ENCODE results near the gene EPHB1.

Gene EPHB1

DNA sequence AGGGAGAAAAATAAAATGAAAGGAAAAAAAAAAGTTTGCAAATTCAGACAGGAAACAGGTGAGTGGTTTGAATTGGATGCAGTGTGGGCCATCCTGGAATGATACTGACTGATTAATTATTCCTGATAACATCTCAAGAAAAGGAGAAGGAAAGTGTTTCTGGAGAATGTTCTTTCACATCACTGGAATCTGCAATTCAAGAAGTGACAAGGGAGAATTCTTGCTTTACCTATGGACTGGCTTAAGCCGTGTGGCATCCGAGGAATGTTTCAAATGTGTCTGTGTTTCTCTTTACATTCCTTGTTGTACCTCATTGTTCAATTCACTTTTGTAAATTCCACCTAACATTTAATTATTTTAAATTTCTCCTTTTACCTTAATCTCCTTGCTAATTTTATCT lies 465.0 kb downstream of the EPHB1 start:
- no peak for DNase-seq (ENCODE audit: low read depth)

DNA sequence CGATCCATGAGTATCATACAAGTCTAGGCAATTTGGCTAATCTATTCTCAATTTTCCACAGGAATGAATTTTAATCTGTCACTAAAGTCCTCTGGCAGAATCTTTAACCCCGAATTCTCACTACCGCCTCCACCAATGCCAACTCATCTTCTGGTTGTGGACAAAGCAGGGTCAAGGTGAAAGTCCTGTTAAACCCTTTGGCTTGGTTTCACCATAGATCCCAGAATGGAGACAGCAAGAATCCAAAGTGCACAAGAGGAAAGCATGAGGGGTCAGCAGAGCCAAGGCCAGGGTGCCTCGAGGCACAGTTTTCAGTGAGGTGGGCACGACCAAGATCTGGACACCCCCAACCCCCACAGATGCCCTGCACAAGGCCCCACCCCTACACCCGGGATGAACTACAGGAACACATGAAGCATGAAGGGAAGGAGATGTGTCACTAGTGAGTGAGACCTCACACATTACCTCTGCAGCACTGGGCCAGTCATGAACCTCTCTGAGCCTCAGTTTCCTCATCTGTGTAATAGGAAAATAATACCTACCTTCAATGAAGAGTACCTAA lies 466.2 kb downstream of the EPHB1 start:
- no peak for DNase-seq (ENCODE audit: low read depth)

DNA sequence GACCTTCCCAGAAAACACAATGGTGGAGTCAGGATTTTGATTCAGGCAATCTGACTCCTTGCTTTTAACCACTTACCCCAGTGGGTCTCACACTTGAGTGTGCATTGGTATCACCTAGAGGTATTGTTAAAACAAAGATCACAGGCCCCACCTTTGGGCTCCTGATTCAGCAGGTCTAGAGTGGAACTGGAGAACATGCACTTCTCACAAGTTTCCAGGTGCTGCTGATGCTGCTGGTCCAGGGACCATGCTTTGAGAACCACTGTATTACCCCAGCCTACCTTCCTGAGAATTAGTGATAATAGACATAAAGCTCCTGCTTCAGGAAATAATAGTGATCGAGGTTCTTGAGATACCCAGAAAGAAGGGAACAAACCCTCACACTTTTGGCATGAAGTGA lies 466.9 kb downstream of the EPHB1 start:
- no peak for DNase-seq (ENCODE audit: low read depth)

DNA sequence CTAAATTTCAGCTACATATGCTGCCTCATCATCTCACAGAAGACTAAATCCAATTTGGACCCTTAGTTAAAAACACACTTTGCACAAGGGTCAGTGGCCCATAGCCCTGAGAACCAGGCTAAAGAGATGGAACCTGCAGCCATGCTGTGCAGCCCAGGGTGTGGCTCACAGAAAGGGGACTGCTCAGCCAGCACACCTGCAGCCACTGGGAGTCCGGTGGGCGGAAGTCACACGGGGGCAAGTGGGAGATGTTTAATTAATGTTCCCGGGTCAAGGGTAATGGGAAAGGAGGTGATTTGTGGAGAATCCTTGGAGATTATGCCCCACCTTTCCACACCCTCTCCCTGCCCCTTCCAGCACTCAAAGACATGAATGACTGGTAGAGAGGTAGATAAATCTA lies 467.4 kb downstream of the EPHB1 start:
- DNase-seq (ENCODE audit: low read depth), result no peak

DNA sequence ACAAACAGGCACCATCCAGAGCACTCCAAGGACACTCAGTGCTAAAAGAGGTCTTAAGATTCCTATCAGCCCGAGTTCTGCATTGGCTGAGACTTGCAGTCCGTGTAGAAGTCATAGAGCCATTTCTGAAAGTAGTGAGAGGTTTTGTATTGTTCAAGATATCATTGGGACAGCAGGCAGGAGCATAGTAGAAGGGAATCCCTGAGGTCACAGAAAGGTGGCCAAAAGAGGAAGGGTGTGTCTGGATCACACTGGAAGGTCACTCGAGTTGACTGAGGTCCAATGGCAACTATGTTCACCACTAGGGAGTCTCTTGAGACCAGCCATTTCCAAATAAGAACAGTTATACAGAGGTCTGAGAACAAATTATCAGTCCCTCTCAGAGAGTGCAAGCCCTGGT lies 468.3 kb downstream of the EPHB1 start:
- DNase-seq (ENCODE audit: low read depth), result no peak

DNA sequence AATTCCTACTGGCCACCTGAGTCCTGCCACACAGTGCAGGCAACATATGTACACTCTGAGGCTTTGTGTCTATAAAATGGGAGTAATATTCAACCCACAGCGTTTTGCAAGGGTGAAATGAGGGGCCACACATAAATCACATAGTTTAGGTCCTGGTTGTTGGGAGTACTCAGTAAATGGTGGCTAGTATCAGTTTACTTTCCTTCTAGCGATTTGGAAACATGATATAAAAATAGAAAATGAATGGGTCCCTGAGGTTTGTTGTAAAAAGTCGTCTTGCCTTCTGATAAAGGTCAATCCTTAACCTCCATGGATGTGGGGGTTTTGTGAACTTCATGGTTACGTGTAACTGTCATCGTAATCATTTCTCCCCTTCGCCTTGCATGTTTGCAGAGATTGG lies 472.4 kb downstream of the EPHB1 start:
- DNase-seq (ENCODE audit: low read depth), result no peak

DNA sequence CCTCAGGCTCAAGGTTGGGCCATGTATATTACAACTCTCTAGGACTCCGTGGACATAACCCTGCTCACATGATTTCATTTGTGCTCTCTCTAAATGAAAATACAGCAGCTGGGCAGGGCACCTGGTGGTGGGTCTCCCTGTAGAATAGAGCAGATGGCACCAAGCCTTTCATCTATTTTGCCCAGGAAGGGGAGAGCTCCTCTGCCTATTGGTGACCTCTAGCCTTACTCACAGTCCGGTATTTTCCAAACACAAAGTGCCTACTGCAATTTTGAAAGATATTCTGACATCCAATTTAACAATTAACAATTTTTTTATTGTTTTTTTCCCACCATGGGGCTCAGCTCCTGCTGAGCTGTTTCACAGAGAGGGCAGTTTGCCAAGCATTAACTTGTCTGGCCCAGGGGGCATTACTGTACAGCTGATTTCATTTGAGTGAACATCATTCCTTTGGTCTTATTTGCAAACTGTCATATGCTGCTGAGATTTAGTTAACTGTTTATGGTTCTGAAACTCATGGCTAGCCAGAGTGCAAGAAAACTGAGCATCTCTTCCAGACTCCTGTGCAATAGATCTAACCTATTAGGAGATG lies 474.0 kb downstream of the EPHB1 start:
- no peak for DNase-seq (ENCODE audit: low read depth)

DNA sequence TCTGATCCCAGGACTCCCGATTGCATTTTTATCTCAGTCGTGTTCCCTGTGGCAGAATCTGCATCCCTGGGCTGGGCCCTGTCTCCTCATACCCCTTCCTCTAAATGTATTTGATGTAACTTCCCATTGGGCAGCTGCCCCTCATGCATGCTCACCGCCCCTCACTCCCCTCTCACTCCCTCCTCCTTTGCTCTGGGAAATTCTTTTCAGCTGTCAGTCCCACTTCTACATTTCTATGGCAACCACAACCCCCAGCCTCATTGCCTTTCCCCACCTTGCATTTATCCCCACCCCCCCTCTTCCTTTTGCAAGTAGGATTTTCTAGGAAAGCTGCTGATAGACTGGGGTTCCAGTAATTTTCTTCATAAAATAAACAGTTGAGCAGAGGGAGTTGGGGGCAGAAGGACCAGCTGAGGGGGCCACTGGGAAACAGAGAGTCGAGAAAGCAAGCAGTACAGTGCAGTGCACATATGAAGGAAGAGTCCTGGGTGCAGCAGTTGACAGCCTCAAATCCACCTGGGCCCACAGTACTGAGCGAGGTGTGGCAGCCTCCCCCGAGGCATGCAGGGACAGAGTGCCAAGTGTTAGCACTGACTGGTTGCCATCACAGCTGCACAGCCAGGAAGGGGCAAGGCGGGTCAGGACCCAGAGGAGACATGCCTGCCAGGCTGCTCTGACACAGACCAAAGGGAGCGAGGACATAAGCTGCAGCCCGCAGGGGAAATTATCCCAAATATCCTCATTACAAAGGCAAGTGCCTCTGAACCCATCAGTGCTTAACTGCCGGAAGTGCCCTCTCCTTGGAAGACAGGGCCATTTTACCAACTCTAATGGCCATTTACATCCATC lies 476.3 kb downstream of the EPHB1 start:
- no peak for DNase-seq (ENCODE audit: low read depth)

DNA sequence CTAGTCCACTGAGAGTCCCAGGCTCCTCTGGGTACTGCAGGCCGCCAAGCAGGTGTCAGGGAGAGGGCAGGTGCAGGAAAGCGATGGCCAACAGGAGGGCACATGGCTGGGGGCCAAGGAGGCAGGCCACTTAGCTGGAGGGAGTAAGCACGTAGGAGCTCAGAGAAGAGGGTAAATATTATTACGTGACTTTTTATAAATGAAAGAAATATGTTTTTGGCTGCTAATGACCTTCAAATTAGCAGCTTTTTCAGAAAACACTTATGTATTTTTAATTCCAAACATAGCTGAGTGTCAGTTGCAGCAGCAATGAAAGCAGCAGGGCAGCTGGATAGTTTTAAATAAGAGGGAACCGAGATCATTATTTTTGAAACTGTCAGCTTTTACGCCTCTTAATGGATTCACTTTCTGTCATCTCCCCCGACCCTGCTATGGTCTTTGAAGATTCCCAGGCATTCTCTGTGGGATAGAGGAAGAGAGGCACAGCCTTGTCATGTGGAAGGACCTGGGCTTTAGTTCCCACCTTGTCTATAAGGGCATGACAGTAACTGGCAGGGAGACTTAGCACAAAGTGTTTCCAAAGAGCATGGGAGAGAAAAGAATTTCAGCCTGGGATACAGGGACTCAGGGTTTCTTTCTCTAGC lies 477.1 kb downstream of the EPHB1 start:
- DNase-seq (ENCODE audit: low read depth), result no peak

DNA sequence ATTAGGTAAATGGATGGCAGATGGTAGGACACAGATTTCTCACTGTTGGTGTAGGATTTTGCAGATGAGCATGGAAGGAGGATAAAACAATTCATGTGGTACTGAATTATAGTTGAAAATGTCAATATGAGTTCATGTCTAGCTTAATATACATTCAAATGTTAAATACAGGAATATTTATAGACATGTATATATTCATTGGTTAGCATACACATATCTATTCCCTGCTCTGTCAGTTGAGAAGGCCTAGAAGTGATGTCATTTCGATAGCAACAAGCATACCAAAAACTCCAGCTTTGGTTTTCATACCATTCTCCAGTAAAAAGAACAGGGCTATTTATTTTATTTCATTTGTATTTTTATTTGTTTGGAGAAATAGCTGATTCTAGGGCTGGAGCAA lies 497.1 kb downstream of the EPHB1 start:
- no peak for DNase-seq (ENCODE audit: low read depth)

DNA sequence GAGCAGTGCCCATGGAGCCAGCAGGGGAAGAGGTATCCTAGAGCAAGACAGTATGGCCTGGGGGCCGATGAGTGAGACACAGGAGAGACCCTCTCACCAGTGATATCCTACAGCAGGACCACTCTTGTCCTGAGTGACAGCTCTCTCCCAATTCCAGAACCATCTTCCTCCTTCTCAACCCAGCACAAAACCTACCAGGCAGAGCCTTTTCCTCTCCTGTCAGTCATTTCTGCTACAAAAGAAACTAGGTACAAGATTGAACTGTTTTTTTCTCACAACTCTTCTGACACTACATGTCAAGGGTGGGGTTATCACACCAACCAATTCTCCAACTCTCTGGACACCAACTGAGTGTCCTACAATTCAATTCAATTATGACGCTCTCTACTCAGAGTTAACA lies 506.6 kb downstream of the EPHB1 start:
- DNase-seq (ENCODE audit: low read depth), result no peak

DNA sequence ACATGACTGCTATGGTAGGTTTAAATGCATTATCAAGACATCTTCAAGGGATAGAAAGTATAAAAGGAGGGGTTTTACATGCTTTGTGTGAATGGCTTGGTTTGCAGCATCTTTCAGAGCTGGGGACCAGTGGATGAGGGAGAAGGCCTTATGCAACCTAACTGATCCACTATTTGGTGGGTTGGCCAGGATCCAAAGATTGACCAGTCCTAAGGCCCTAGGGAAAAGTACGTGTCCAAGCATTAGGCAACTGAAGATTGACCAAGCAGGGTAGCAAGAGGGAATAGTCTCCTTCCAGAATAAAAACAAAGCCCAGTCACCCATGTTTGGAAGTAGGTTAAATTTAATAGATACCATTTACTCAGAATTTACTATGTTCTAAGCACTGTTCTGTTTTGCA lies 509.3 kb downstream of the EPHB1 start:
- DNase-seq (ENCODE audit: low read depth), result peak; percentile 1

Measured in stromal cell of bone marrow (primary cell).